ENCODE results near the gene CLHC1. TPM values are rescaled to one million over a fixed set of nuclear protein-coding genes. Genes with fewer than 3 reads are reported as not detected.
"Not testable (repeated sequence)": the region's sequence is repeated elsewhere in the genome, so short reads cannot be mapped to it uniquely, and the experiment has no call there.

The CLHC1 gene
- total RNA-seq, 2 experiments from 2014 or later, result 4.0 to 6.1 TPM

- POLR2A ChIA-PET; CTCF ChIA-PET; ATAC-seq; H3K27ac Mint-ChIP-seq; intact Hi-C loops (cut with DNase I, micrococcal nuclease); DNase-seq; H3K36me3 Mint-ChIP-seq (ENCODE audit: low read depth); H3K27me3 Mint-ChIP-seq; H3K4me1 Mint-ChIP-seq; H3K4me3 Mint-ChIP-seq; H3K9me3 Mint-ChIP-seq (ENCODE audit: low read depth): not testable (repeated sequence)
Measured at GRCh38 chr2:55126643-55127042, 105.5 kb downstream of the CLHC1 start.

Other genes with a start within 250 kb of the CLHC1 start
- gene RTN4, start 181.8 kb downstream of the CLHC1 start, total RNA-seq, result 10 to 100 TPM; 70.3 to 84.8 TPM
- gene RPS27A, start 395 bp upstream of the CLHC1 start, total RNA-seq, result 1,000 to 10,000 TPM in 1 of 2 experiments, 100 to 1,000 TPM in 1; 674 to 1,461 TPM
- 10 to 100 TPM; 37.3 to 43.2 TPM for gene MTIF2, start 36.9 kb upstream of the CLHC1 start, total RNA-seq
- gene CCDC88A, start 187.6 kb upstream of the CLHC1 start, total RNA-seq, result 10 to 100 TPM; 10.1 to 11.3 TPM

Data from activated CD4-positive, alpha-beta T cell treated with anti-CD3 and anti-CD28 coated beads for 36 hours (primary cell).